ENCODE data around the gene ARMH3.

GRCh38 chr10:101840102-101840684 is 215.8 kb downstream of the ARMH3 start:
- no peak for TF ChIP-seq ETV6 (conservative IDR thresholded peaks at IDR 0.05 in 1 of 2, IDR thresholded peaks at IDR 0.05 in 1 of 2; ENCODE audit: borderline replicate concordance in 1 of 2, low read depth in 1 of 2)
- TF ChIP-seq, protein P1, sequence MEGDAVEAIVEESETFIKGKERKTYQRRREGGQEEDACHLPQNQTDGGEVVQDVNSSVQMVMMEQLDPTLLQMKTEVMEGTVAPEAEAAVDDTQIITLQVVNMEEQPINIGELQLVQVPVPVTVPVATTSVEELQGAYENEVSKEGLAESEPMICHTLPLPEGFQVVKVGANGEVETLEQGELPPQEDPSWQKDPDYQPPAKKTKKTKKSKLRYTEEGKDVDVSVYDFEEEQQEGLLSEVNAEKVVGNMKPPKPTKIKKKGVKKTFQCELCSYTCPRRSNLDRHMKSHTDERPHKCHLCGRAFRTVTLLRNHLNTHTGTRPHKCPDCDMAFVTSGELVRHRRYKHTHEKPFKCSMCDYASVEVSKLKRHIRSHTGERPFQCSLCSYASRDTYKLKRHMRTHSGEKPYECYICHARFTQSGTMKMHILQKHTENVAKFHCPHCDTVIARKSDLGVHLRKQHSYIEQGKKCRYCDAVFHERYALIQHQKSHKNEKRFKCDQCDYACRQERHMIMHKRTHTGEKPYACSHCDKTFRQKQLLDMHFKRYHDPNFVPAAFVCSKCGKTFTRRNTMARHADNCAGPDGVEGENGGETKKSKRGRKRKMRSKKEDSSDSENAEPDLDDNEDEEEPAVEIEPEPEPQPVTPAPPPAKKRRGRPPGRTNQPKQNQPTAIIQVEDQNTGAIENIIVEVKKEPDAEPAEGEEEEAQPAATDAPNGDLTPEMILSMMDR (IDR thresholded peaks at IDR 0.05 in 2 of 3, conservative IDR thresholded peaks at IDR 0.05 in 1 of 3; ENCODE audit: control insufficient read depth in 2 of 3, extremely low read depth in 1 of 3, insufficient read depth in 1 of 3, low read depth in 3 of 3, low read length in 3 of 3) = no peak
- TF ChIP-seq CEBPZ (IDR thresholded peaks at IDR 0.05; ENCODE audit: low read depth, low read length) = no peak
- TF ChIP-seq CREM (IDR thresholded peaks at IDR 0.05; ENCODE audit: low read depth) = no peak
- TF ChIP-seq, protein P2, sequence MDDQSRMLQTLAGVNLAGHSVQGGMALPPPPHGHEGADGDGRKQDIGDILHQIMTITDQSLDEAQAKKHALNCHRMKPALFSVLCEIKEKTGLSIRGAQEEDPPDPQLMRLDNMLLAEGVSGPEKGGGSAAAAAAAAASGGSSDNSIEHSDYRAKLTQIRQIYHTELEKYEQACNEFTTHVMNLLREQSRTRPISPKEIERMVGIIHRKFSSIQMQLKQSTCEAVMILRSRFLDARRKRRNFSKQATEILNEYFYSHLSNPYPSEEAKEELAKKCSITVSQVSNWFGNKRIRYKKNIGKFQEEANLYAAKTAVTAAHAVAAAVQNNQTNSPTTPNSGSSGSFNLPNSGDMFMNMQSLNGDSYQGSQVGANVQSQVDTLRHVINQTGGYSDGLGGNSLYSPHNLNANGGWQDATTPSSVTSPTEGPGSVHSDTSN (IDR thresholded peaks at IDR 0.05; ENCODE audit: insufficient replicate concordance, low read depth, low read length) = no peak
